Activated CD4-positive, CD25-positive, alpha-beta regulatory T cell treated with anti-CD3 and anti-CD28 coated beads, Interleukin-2, amount 50 U/mL, for 16 hours (primary cell): Measurements from ENCODE around the gene STING1.
"Not testable (repeated sequence)": the region's sequence is repeated elsewhere in the genome, so short reads cannot be mapped to it uniquely, and the experiment has no call there.

ENCODE experiments used
- DNase-seq: peaks from one replicate; pipeline ENCODE4 v3.0.0-alpha.2; 2020; ENCODE audit warnings: low read depth, low spot score

STING1 gene

GRCh38 chr5:139440416-139440815, 42.1 kb downstream of the STING1 start:
- not testable (repeated sequence) for DNase-seq

- DNase-seq: peak; percentile 79
Observed at GRCh38 chr5:139439013-139439903, 43.3 kb downstream of the STING1 start, which contains the start of gene DNAJC18. Gene DNAJC18 (minus strand): TSS chr5:139439525. CDS start chr5:139439445, 80 bp downstream.

- no peak for DNase-seq
Observed at GRCh38 chr5:139438707-139439012, 43.9 kb downstream of the STING1 start.

- DNase-seq: no peak
Observed at GRCh38 chr5:139435676-139436075, 46.9 kb downstream of the STING1 start.

GRCh38 chr5:139431706-139432105, 50.9 kb downstream of the STING1 start:
- DNase-seq: no peak

GRCh38 chr5:139430015-139430414, 52.5 kb downstream of the STING1 start:
- no peak for DNase-seq

GRCh38 chr5:139426203-139426885, 56.2 kb downstream of the STING1 start:
- DNase-seq: no peak
